Epidermal melanocyte (primary cell): ENCODE results near the gene TENT5C.
"Not testable (repeated sequence)": the region's sequence is repeated elsewhere in the genome, so short reads cannot be mapped to it uniquely, and the experiment has no call there.

Source experiments
- DNase-seq: peaks from one replicate; pipeline ENCODE4 v3.0.0; 2011; ENCODE audit warnings: low spot score; ENCODE audit not compliant: insufficient read length

The TENT5C gene

GRCh38 chr1:117605774-117606648 is at the start of gene TENT5C:
TSS of gene TENT5C (plus strand) at chr1:117606048. CDS start at chr1:117622869, 16,821 bp downstream.
- DNase-seq: peak; percentile 98

- no peak for DNase-seq
Measured at GRCh38 chr1:117556341-117556740, 49.5 kb upstream of the TENT5C start.

- no peak for DNase-seq
Measured at GRCh38 chr1:117556976-117557375, 48.9 kb upstream of the TENT5C start.

GRCh38 chr1:117558451-117558850 is 47.4 kb upstream of the TENT5C start:
- DNase-seq: not testable (repeated sequence)

DNA sequence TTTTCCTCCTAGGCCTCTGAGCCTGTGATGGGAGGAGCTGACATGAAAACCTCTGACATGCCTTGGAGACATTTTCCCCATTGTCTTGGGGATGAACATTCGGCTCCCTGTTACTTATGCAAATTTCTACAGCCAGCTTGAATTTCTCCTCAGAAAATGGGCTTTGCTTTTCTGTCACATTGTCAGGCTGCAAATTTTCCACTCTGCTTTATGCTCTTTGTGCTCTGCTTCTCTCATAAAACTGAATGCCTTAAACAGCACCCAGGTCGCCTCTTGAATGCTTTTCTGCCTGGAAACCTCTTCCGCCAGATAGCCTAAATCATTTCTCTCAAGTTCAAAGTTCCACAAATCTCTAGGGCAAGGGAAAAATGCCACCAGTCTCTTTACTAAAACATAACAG is 46.7 kb upstream of the TENT5C start:
- DNase-seq: no peak

DNA sequence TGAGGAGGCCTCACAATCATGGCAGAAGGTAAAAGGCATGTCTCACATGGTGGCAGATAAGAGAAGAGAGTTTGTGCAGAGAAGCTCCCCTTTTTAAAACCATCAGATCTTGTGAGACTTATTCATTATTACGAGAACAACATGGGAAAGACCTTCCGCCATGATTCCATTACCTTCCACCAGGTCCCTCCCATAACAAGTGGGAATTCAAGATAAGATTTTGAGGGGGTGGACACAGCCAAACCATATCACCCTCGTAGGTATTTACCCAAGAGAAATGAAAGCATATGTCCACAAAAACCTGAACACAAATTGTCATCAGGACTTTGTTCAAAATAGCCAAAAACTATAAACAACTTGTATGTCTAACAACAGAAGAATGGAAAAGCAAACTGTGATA is 45.9 kb upstream of the TENT5C start:
- no peak for DNase-seq

- no peak for DNase-seq
Measured at GRCh38 chr1:117561071-117561470, 44.8 kb upstream of the TENT5C start.

GRCh38 chr1:117561551-117561950 is 44.3 kb upstream of the TENT5C start:
- DNase-seq: no peak

GRCh38 chr1:117562581-117563491 is 43.0 kb upstream of the TENT5C start:
- DNase-seq: no peak

- DNase-seq: no peak
Measured at GRCh38 chr1:117563492-117563875, 42.4 kb upstream of the TENT5C start.

DNA sequence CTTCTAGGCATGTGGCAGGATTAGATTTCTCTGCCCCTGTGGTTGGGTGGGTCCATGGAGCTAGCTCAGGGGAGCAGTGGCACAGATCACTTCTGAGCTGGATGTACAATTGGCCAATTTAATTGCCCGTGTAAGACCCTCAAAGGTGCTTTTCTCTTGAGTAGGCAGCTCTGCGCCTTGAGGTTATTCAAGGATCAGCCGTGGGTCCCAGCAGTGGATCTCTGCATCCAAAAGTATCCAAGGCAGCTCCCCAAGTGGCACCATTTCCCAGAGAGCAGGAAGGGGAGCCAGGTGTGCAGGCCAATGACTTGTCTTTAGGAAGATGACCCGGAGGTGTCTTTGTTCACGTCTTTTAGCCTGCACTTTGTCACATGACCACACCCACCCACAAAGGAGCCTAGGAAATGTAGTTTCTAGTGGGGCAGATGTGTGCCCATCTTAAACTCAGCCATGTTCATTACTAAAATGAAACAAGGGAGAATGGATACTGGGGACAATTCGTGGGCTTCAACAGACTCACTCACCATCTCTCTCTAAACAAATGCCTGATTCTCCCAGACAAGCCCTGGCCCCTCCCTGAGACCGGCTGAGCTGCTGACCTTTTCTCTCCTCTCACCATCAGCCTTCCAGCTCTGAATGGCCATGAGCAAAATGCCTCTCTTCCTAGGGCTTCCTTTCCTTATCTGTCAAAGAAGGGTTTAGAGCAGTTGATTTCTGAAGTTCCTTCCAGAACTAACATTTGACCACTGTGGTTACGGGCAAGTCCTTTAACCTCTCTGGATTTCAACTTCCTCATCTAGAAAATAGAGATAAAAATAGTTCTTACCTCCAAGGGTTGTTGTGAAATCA is 41.4 kb upstream of the TENT5C start:
- DNase-seq: no peak

- no peak for DNase-seq
Measured at GRCh38 chr1:117565076-117565556, 40.7 kb upstream of the TENT5C start.

- no peak for DNase-seq
Measured at GRCh38 chr1:117565745-117566455, 39.9 kb upstream of the TENT5C start.

- no peak for DNase-seq
Measured at GRCh38 chr1:117566556-117566955, 39.3 kb upstream of the TENT5C start.

DNA sequence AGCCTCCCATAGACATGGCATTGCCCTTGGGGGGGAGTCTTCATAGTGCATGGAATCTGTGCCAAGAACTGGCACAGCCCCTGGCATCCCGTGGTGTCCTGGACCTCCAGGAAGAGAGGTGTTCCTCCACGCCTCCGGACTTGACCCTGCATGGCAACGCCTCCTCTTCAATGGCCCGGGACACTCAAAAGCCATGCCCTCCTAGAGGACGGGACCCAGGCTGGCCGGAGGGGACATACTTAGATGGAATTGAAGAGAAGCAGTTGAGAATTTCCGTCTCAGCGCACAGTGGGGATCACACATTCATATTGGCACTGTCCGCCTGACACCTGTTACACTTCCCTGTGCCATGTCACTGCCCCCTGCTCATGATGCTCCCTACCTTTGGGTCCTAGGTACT is 38.4 kb upstream of the TENT5C start:
- DNase-seq: no peak

DNA sequence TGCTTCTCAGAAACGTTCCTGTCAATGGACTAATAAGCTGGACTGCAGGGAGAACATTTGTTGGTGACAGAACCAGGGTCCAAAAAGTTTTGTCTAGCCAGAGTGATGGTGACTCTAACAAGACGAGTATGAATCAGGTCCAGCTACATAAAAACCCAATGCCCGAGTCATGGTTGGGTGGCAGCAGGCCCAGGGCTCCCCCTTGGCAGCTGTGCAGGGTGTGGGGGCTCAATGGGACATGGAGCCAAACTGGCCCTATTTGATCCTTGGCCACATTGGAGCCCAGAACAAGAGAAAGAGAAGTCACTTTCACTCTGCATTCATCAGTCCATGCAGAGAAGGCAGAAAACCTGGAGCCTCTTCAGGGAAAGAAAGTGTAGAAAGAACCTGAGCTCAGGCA is 37.9 kb upstream of the TENT5C start:
- DNase-seq: no peak

- DNase-seq: no peak
Measured at GRCh38 chr1:117568999-117569398, 36.8 kb upstream of the TENT5C start.

DNA sequence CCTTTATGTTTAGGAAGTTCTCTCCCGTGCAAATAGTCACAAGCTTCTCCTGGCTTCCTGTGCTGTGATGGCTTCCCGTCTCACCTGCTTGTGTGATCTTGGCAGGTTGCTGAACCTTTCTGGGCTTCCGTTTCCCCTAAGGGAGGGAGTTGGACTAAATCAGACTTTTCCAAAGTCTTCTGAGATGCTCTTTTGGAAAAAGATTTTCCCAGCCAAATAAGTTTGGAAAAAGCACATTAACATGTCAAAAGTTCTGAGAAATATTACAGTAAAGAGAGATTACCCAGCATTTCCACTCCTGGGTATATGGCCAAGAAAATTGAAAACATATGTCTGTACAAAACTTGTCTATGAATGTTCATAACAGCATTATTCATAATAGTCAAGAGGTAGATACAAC is 36.0 kb upstream of the TENT5C start:
- DNase-seq: no peak

DNA sequence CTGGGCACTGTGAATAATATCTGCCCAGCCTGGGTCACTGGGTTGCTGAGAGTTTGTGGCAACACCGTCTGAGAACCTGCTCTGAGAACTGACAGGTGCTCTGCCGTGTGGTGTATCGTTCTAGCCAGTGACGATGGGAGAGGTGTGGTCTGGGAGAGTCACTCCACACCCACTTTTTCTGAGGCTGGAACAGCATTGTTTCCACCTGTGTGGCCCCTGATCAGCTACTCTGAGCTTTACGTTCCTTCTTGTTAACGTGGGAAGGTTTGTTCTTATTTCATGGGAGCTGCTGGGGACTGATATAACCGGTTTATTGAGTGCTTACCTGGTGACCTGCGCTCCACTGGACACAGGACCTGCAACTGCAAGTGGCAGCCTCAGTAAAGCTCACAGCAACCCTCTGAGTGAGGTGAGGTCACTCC is 34.8 kb upstream of the TENT5C start:
- no peak for DNase-seq

GRCh38 chr1:117571496-117571895 is 34.4 kb upstream of the TENT5C start:
- DNase-seq: no peak

GRCh38 chr1:117572546-117572945 is 33.3 kb upstream of the TENT5C start:
- DNase-seq: no peak
